ENCODE data around the gene BCAR1. TPM values are rescaled to one million over a fixed set of nuclear protein-coding genes. Genes with fewer than 3 reads are reported as not detected.

Gene BCAR1
- total RNA-seq, 4 donors from 2014 or later = 51.1 to 89.9 (median 71.3) TPM

DNA sequence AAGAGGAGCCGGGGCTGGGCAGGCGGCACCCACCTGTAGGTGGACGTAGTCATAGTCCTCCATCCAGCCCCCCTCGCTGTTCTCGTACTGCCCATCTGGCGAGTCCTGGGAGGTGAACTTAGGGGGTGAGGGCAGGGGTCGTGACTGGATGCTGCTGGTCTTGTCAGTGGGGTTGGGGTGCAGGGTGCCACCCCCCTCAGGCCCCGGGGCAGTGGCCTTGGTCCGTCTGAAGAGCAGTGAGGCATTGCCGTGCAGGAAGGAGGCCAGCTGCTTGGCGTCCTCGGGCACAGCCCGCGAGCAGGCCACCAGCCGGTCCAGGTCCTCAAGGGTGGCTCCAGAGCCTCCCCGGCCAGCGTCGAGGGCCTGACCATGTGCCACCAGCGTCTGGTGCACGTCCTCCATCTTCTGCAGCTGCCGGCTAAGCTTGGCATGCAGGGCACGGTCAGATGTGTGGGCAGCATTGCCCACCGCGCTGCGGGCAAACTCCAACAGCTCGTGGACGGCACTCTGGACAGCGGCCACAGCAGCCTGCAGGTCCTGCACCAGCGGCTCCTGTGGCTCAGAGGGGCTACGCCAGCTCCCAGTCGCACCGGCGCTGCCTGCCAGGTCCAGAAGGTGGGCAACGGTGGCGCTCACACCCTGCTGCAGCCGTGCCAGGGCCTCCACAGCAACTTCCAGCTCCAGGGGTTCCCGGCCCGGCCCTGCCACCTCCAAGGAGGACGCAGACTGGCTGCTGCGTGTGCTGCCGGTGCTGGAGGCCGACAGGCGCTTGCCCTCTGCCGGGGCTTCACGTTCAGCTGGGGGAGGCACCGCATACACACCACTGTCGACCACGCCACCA lies 16.3 kb downstream of the BCAR1 start:
- H3K27me3 ChIP-seq = no peaks in the 10 kb centered on the region
- DNase-seq = no peak
- no peak overlapping the region for H3K4me3 ChIP-seq (replicated peaks in 1 of 3)
- H3K4me1 ChIP-seq = peaks cover 24 to 39% of the 10 kb centered on the region in 2 donors
- H3K9me3 ChIP-seq = no peaks in the 10 kb centered on the region
- TF ChIP-seq POLR2A (IDR thresholded peaks at IDR 0.05) = no peak
- TF ChIP-seq, protein P1, sequence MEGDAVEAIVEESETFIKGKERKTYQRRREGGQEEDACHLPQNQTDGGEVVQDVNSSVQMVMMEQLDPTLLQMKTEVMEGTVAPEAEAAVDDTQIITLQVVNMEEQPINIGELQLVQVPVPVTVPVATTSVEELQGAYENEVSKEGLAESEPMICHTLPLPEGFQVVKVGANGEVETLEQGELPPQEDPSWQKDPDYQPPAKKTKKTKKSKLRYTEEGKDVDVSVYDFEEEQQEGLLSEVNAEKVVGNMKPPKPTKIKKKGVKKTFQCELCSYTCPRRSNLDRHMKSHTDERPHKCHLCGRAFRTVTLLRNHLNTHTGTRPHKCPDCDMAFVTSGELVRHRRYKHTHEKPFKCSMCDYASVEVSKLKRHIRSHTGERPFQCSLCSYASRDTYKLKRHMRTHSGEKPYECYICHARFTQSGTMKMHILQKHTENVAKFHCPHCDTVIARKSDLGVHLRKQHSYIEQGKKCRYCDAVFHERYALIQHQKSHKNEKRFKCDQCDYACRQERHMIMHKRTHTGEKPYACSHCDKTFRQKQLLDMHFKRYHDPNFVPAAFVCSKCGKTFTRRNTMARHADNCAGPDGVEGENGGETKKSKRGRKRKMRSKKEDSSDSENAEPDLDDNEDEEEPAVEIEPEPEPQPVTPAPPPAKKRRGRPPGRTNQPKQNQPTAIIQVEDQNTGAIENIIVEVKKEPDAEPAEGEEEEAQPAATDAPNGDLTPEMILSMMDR (IDR thresholded peaks at IDR 0.05) = no peak
- H3K36me3 ChIP-seq = peaks cover 16 to 32% of the 10 kb centered on the region in 2 donors
- peak overlapping the region in 2 of 3 donors; percentile 17 to 26 for H3K27ac ChIP-seq
- intact Hi-C loops (cut with DNase I) = loop anchor here (2.0 to 5.0 kb wide), 2 partner anchors 38 to 148 kb away; no protein-coding TSS in a partner anchor
- 86 to 96% methylated on average over 9 to 19 of the region's 48 CpGs for WGBS, 2 donors

DNA sequence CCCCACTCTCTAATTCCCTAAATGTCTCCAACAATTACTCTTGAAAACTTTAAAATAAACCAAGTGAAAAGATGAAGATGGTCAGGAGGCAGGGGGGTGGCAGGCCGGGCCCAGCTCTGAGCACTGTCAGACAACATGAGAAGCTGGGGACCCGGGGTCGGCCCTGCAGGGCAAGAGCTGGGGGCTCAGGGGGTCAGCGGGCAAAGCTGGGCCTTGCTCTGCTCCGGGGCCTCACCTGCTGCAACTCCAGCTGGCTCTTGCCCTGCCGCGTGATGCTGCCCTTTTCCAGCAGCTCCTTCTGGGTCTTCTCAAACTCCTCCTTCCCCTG lies 17.8 kb downstream of the BCAR1 start:
- intact Hi-C loops (cut with DNase I) = loop anchor here (5.0 kb wide), 1 partner anchor 36 kb away; no protein-coding TSS in a partner anchor
- peaks cover 27 to 44% of the 10 kb centered on the region in 2 donors for H3K36me3 ChIP-seq
- TF ChIP-seq, protein P1 (IDR thresholded peaks at IDR 0.05) = no peak
- no peak for TF ChIP-seq POLR2A (IDR thresholded peaks at IDR 0.05)
- peak overlapping the region in 1 of 3 donors; percentile 48 for H3K27ac ChIP-seq
- no peak overlapping the region for H3K4me3 ChIP-seq (replicated peaks in 1 of 3)
- no peak for DNase-seq
- H3K27me3 ChIP-seq = no peaks in the 10 kb centered on the region
- no peaks in the 10 kb centered on the region for H3K9me3 ChIP-seq
- 65 to 66% methylated on average over 5 to 7 of the region's 7 CpGs for WGBS, 2 donors
- peaks cover 10 to 24% of the 10 kb centered on the region in 2 donors for H3K4me1 ChIP-seq

DNA sequence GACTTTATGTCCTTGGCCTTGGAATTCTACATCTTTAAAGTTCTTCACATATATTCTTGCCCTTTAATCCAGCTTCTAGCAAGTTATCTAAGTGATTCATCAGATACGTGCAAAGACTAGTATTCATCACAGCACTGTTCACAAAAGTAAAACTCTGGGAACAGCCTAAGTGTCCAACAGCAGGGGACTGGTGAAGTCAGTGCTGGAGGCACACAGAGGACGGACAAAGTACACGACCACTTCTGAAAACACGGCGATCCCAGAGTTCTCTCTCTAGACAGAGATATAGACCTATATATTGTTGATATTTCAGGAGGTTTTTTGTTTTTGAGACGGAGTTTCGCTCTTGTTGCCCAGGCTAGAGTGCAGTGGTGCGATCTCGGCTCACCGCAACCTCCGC lies 19.9 kb downstream of the BCAR1 start:
- Histone ChIP-seq H3K27me3 (no peaks in the 10 kb centered on the region), H3K36me3 (peaks cover 36 to 49% of the 10 kb centered on the region in 2 donors), H3K9me3 (no peaks in the 10 kb centered on the region), H3K27ac (no peak overlapping the region), H3K4me1 (peaks cover 0 to 12% of the 10 kb centered on the region in 2 donors), H3K4me3 (replicated peaks in 1 of 3) (no peak overlapping the region)
- intact Hi-C loops (cut with DNase I) = loop anchor here (5.0 kb wide), 1 partner anchor 34 kb away; no protein-coding TSS in a partner anchor
- TF ChIP-seq, protein P1 (IDR thresholded peaks at IDR 0.05) = no peak
- TF ChIP-seq POLR2A (IDR thresholded peaks at IDR 0.05) = no peak
- 87 to 94% methylated on average over 11 of the region's 11 CpGs for WGBS, 2 donors
- DNase-seq = no peak

DNA sequence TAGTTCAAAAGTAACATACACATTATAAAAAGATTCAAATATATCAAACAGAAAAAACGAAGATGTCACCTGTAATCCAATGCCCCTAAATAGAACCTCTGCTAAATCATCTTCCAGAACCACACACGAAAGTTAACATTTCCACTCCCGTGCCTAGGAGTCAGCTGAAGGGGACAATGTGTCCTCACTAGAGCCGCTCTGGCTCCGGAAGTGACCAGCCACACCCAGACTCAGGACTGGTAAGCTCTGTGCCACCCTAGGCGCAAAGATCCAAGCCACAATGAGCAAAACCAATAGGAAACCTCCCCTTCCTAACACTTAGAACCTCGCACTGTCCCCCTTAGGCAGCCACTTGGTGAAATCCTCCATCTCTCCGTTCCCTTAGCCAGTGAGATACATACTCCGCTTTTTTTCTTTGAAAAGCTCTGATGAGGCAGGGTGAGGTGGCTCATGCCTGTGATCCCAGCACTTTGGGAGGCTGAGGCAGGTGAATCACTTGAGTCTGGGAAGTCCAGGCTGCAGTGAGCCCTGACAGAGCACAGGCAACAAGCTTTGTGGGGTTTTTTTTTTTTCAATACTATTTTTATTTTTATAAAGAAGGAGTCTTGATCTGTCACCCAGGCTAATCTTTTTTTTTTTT lies 20.8 kb downstream of the BCAR1 start:
- Histone ChIP-seq H3K9me3 (no peaks in the 10 kb centered on the region), H3K27me3 (no peaks in the 10 kb centered on the region), H3K27ac (no peak overlapping the region), H3K4me3 (replicated peaks in 1 of 3) (no peak overlapping the region), H3K36me3 (peaks cover 36 to 45% of the 10 kb centered on the region in 2 donors), H3K4me1 (peaks cover 0 to 16% of the 10 kb centered on the region in 2 donors)
- no peak for DNase-seq
- TF ChIP-seq, protein P1 (IDR thresholded peaks at IDR 0.05) = no peak
- no peak for TF ChIP-seq POLR2A (IDR thresholded peaks at IDR 0.05)
- WGBS, 2 donors = 87 to 92% methylated on average over 9 of the region's 9 CpGs
- intact Hi-C loops (cut with DNase I) = loop anchor here (5.0 kb wide), 1 partner anchor 33 kb away; no protein-coding TSS in a partner anchor
